SK-N-DZ (cell line): Measurements from ENCODE around the gene IL1RAPL2.
"Not testable (repeated sequence)": the region's sequence is repeated elsewhere in the genome, so short reads cannot be mapped to it uniquely, and the experiment has no call there.

Source experiments
- DNase-seq: peaks from one replicate; pipeline ENCODE4 v3.0.0-alpha.2; 2015; ENCODE audit warnings: low spot score

IL1RAPL2 gene

GRCh38 chrX:104854188-104854587 lies 288.2 kb downstream of the IL1RAPL2 start:
- DNase-seq = no peak

GRCh38 chrX:104854790-104855340 lies 288.9 kb downstream of the IL1RAPL2 start:
- DNase-seq = no peak

GRCh38 chrX:104863466-104863865 lies 297.5 kb downstream of the IL1RAPL2 start:
- DNase-seq = no peak

- no peak for DNase-seq
These were observed 298.3 kb downstream of the IL1RAPL2 start for GRCh38 chrX:104864296-104864695.

GRCh38 chrX:104877504-104877903 lies 311.5 kb downstream of the IL1RAPL2 start:
- no peak for DNase-seq

- no peak for DNase-seq
These were observed 336.1 kb downstream of the IL1RAPL2 start for GRCh38 chrX:104902070-104902469.

- DNase-seq = not testable (repeated sequence)
These were observed 343.7 kb downstream of the IL1RAPL2 start for GRCh38 chrX:104909694-104910093.

- DNase-seq = peak; percentile 44
These were observed 347.3 kb downstream of the IL1RAPL2 start for GRCh38 chrX:104913348-104913747.

- not testable (repeated sequence) for DNase-seq
These were observed 348.7 kb downstream of the IL1RAPL2 start for GRCh38 chrX:104914686-104915085.

- DNase-seq = no peak
These were observed 352.1 kb downstream of the IL1RAPL2 start for GRCh38 chrX:104918122-104918521.

GRCh38 chrX:104921584-104922205 lies 355.7 kb downstream of the IL1RAPL2 start:
- DNase-seq = no peak

GRCh38 chrX:104922206-104922621 lies 356.2 kb downstream of the IL1RAPL2 start:
- peak; percentile 73 for DNase-seq

- DNase-seq = no peak
These were observed 363.3 kb downstream of the IL1RAPL2 start for GRCh38 chrX:104929324-104929723.

- DNase-seq = no peak
These were observed 369.6 kb downstream of the IL1RAPL2 start for GRCh38 chrX:104935581-104935980.

- DNase-seq = no peak
These were observed 387.3 kb downstream of the IL1RAPL2 start for GRCh38 chrX:104953251-104953650.

- no peak for DNase-seq
These were observed 395.9 kb downstream of the IL1RAPL2 start for GRCh38 chrX:104961926-104962325.

GRCh38 chrX:104968241-104968640 lies 402.2 kb downstream of the IL1RAPL2 start:
- no peak for DNase-seq

GRCh38 chrX:104972737-104973136 lies 406.7 kb downstream of the IL1RAPL2 start:
- DNase-seq = no peak

- no peak for DNase-seq
These were observed 421.1 kb downstream of the IL1RAPL2 start for GRCh38 chrX:104987063-104987462.

- no peak for DNase-seq
These were observed 422.0 kb downstream of the IL1RAPL2 start for GRCh38 chrX:104988038-104988437.

GRCh38 chrX:104995546-104995945 lies 429.5 kb downstream of the IL1RAPL2 start:
- DNase-seq = no peak

- no peak for DNase-seq
These were observed 440.1 kb downstream of the IL1RAPL2 start for GRCh38 chrX:105006103-105006502.

- no peak for DNase-seq
These were observed 441.0 kb downstream of the IL1RAPL2 start for GRCh38 chrX:105006996-105007395.

GRCh38 chrX:105013719-105014118 lies 447.7 kb downstream of the IL1RAPL2 start:
- DNase-seq = no peak
